Coronary artery (tissue), 2 donors: ENCODE measurements around the gene CTBP1.

ENCODE experiments used
- DNase-seq: peaks from one replicate; pipeline ENCODE4 v3.0.0-alpha.2; 2017; ENCODE audit warnings: low spot score
- H3K27ac ChIP-seq, 2 donors: fragments of 200-600 bp; sonication (generic); one replicate each; pipeline ENCODE4 v1.5.1; 2016 to 2019
- H3K4me3 ChIP-seq: fragments of 200-600 bp; sonication (generic); 2 replicates; pipeline ENCODE4 v1.5.1; 2016; ENCODE audit warnings: mild to moderate bottlenecking, moderate library complexity
- CTCF ChIP-seq: fragments of 200-600 bp; sonication (generic); IDR thresholded peaks from one replicate; pipeline ENCODE4 v1.5.1; 2019; ENCODE audit warnings: antibody characterized with exemption

CTBP1 gene

GRCh38 chr4:1174941-1175634 lies 73.8 kb downstream of the CTBP1 start:
- peak overlapping the region in 1 of 2 donors; percentile 48 for H3K27ac ChIP-seq
- no peak for TF ChIP-seq CTCF
- no peak for DNase-seq

GRCh38 chr4:1172971-1173757 lies 75.8 kb downstream of the CTBP1 start:
- no peak for TF ChIP-seq CTCF
- peak; percentile 62 for DNase-seq
- H3K27ac ChIP-seq = peak overlapping the region; percentile 14 to 78
- peak overlapping the region; percentile 27 for H3K4me3 ChIP-seq

More at GRCh38 chr4:1174941-1175634, 73.8 kb downstream of the CTBP1 start:
- H3K4me3 ChIP-seq = no peak overlapping the region

- no peak for TF ChIP-seq CTCF
- Histone ChIP-seq H3K4me3 (peak within 1 kb of the TSS; percentile 66), H3K27ac (peak within 1 kb of the TSS; percentile 14 to 78)
- no peak for DNase-seq
Observed at GRCh38 chr4:1172228-1172851, 76.6 kb downstream of the CTBP1 start, which contains the start of gene SPON2. Gene SPON2, minus strand, starts transcription at chr4:1172583.

- DNase-seq = no peak
- peak overlapping the region in 1 of 2 donors; percentile 78 for H3K27ac ChIP-seq
- TF ChIP-seq CTCF = no peak
- peak overlapping the region; percentile 66 for H3K4me3 ChIP-seq
Observed at GRCh38 chr4:1171311-1172227, 77.4 kb downstream of the CTBP1 start.

- no peak for DNase-seq
- no peak for TF ChIP-seq CTCF
- Histone ChIP-seq H3K4me3 (peak overlapping the region; percentile 66), H3K27ac (no peak overlapping the region)
Observed at GRCh38 chr4:1170976-1171310, 78.0 kb downstream of the CTBP1 start.

- H3K27ac ChIP-seq = no peak overlapping the region
- DNase-seq = no peak
- H3K4me3 ChIP-seq = peak overlapping the region; percentile 66
- no peak for TF ChIP-seq CTCF
Observed at GRCh38 chr4:1170156-1170975, 78.6 kb downstream of the CTBP1 start.
